GM12878 (cell line): Measurements from ENCODE around the gene C15orf40. TPM values are rescaled to one million over a fixed set of nuclear protein-coding genes. Genes with fewer than 3 reads are reported as not detected.

Experiments used
- ATAC-seq: fragments of 200-7000 bp; cut with Tn5 transposase; 3 replicates; pipeline ENCODE4 v1.9.1; 2020; ENCODE audit warnings: mild to moderate bottlenecking, moderate library complexity
- BruUV-seq: library from RNA; stranded (reverse); fragments of 400-500 nt; replicated peaks from 2 replicates; lab custom pipeline; 2021; lab: Mats Ljungman, UMichigan
- CTCF ChIA-PET: fragments of 300-600 bp; sonication (Branson Sonifier 250); formaldehyde crosslinking; extraction: SDS; loops from one replicate; lab custom pipeline; 2021; ENCODE audit warnings: inconsistent platforms; lab: Yijun Ruan, JAX
- POLR2A ChIA-PET: fragments of 350-600 bp; formaldehyde crosslinking; extraction: SDS; loops from one replicate; lab custom pipeline; 2021; ENCODE audit warnings: inconsistent platforms; lab: Charles Lee
- RAD21 ChIA-PET: fragments of 300-600 bp; sonication (Branson Sonifier 250); formaldehyde crosslinking; loops from one replicate; lab custom pipeline; 2023; ENCODE audit warnings: antibody characterized with exemption; ENCODE audit not compliant: unreplicated experiment; lab: Charles Lee
- SMC1A ChIA-PET: fragments of 300-600 bp; sonication (Branson Sonifier 250); formaldehyde crosslinking; loops from one replicate; lab custom pipeline; 2023; ENCODE audit not compliant: unreplicated experiment, uncharacterized antibody; lab: Charles Lee
- DNase-seq: peaks from one replicate; pipeline ENCODE4 v3.0.0-alpha.2; 2011; ENCODE audit warnings: low read depth, low spot score
- FAIRE-seq: peaks from 3 replicates; lab custom pipeline; 2011; peaks lifted over from hg19 to GRCh38; lab: Jason Lieb, UNC
- H2AFZ ChIP-seq: 2 replicates; pipeline ENCODE4 v1.6.0; 2011; ENCODE audit warnings: low read depth, low read length, control low read depth; ENCODE audit not compliant: control insufficient read depth
- H3K27ac ChIP-seq: 2 replicates; pipeline ENCODE4 v1.5.1; 2011; ENCODE audit warnings: control low read depth; ENCODE audit not compliant: control insufficient read depth, insufficient read depth
- H3K27me3 ChIP-seq, 2 experiments: replicated peaks in 1 of 2; 2 replicates each; pipeline versions ENCODE4 v1.6.0 to v1.6.1; 2011; ENCODE audit warnings: low read length in 1 of 2; ENCODE audit not compliant: control insufficient read depth in 2 of 2, insufficient read depth in 2 of 2
- H3K36me3 ChIP-seq, 2 experiments: 2 replicates each; pipeline ENCODE4 v1.5.1; 2011; ENCODE audit warnings: low read length in 1 of 2; ENCODE audit not compliant: control insufficient read depth in 2 of 2, insufficient read depth in 2 of 2
- H3K4me1 ChIP-seq: 2 replicates; pipeline ENCODE4 v1.6.1; 2011; ENCODE audit warnings: mild to moderate bottlenecking, low read length, moderate library complexity, mixed read lengths; ENCODE audit not compliant: control insufficient read depth, insufficient read depth
- H3K4me2 ChIP-seq: 2 replicates; pipeline ENCODE4 v1.6.0; 2011; ENCODE audit warnings: control low read depth; ENCODE audit not compliant: control insufficient read depth, insufficient read depth
- H3K4me3 ChIP-seq: fragments of 200-600 bp; sonication (generic); 2 replicates; pipeline ENCODE4 v1.5.1; 2016
- H3K79me2 ChIP-seq: 2 replicates; pipeline ENCODE4 v1.6.0; 2011; ENCODE audit warnings: low read length; ENCODE audit not compliant: control insufficient read depth, insufficient read depth
- H3K9ac ChIP-seq: 2 replicates; pipeline ENCODE4 v1.8.0; 2011; ENCODE audit warnings: low read length, control low read depth, mixed read lengths; ENCODE audit not compliant: control insufficient read depth, insufficient read depth
- H3K9me3 ChIP-seq: replicated peaks from 3 replicates; pipeline ENCODE4 v1.5.1; 2011; ENCODE audit warnings: mild to moderate bottlenecking, low read length; ENCODE audit not compliant: control insufficient read depth, insufficient read depth
- H4K20me1 ChIP-seq: 2 replicates; pipeline ENCODE4 v1.6.0; 2011; ENCODE audit not compliant: control insufficient read depth, insufficient read depth
- BACH1 ChIP-seq: fragments of 450-650 bp; IDR thresholded peaks from 2 replicates; pipeline ENCODE4 v1.6.1; 2017; ENCODE audit warnings: mild to moderate bottlenecking, borderline replicate concordance
- CEBPZ ChIP-seq: fragments of 150-350 bp; IDR thresholded peaks from 2 replicates; pipeline ENCODE4 v1.6.1; 2016; ENCODE audit warnings: low read depth, low read length
- CREM ChIP-seq: IDR thresholded peaks from 2 replicates; pipeline ENCODE4 v1.6.1; 2014; ENCODE audit warnings: antibody characterized with exemption, low read depth
- KAT2A ChIP-seq: conservative IDR thresholded peaks from 2 replicates; pipeline ENCODE4 v1.6.1; 2011; ENCODE audit warnings: low read depth, low read length; ENCODE audit not compliant: control insufficient read depth
- NKRF ChIP-seq: fragments of 450-650 bp; conservative IDR thresholded peaks from 2 replicates; pipeline ENCODE4 v1.6.1; 2017; ENCODE audit warnings: mild to moderate bottlenecking, moderate library complexity
- POLR2A ChIP-seq: IDR thresholded peaks from 2 replicates; pipeline ENCODE4 v1.6.1; 2011; ENCODE audit warnings: low read depth, mild to moderate bottlenecking, low read length
- ZNF207 ChIP-seq: fragments of 450-650 bp; IDR thresholded peaks from 2 replicates; pipeline ENCODE4 v1.6.1; 2014; ENCODE audit warnings: antibody characterized with exemption, mild to moderate bottlenecking, borderline replicate concordance
- ZNF622 ChIP-seq: fragments of 450-650 bp; IDR thresholded peaks from 2 replicates; pipeline ENCODE4 v1.6.1; 2017; ENCODE audit warnings: mild to moderate bottlenecking, inconsistent platforms
- WGBS: methylation state at CpG from one replicate; pipeline ENCODE4 v1.1.6; 2016; ENCODE audit warnings: low lambda C conversion rate; ENCODE audit not compliant: insufficient replicate concordance, insufficient coverage; ENCODE audit errors: missing lambda C conversion rate; 5-methylcytosine and 5-hydroxymethylcytosine counted together
- in situ Hi-C: fragments of 300-500 bp; cut with MboI; formaldehyde crosslinking; loops from 9 replicates; pipeline ENCODE4 v1.14.3; 2018; ENCODE audit warnings: mixed read lengths
- intact Hi-C: fragments of 100-400 bp; cut with micrococcal nuclease; formaldehyde crosslinking; loops from one replicate; pipeline ENCODE4 v1.14.2; 2022; ENCODE audit not compliant: unreplicated experiment
- polyA plus RNA-seq, 11 experiments: library from polyadenylated mRNA; depleted of rRNA in 4 of 11; unstranded in 6 of 11; stranded (reverse) in 5 of 11; fragments of >200 nt; fragmentation: Nextera tagmentation in 4 of 11; fragmentation: Illumina TruSeq in 1 of 11; extraction: Ambion mirVana in 4 of 11; extraction: Trizol in 1 of 11; gene quantifications; 1 replicate in 1 of 11; 2 replicates in 10 of 11; pipeline versions ENCODE4 v1.2.1 to v1.2.3, GENCODE V29; 2011 to 2016; ENCODE audit warnings: inconsistent platforms in 2 of 11, missing spikeins in 2 of 11, low read depth in 1 of 11
- total RNA-seq, 4 experiments: library from RNA; depleted of rRNA in 3 of 4; stranded (reverse); fragments of >200 nt in 3 of 4; fragmentation: Illumina TruSeq in 1 of 4; extraction: Trizol in 1 of 4; gene quantifications; 2 replicates each; pipeline versions ENCODE4 v1.2.1 to v1.2.3, GENCODE V29; 2013 to 2021
- TF ChIP-seq, protein P1 (sequence below): IDR thresholded peaks from 2 replicates; pipeline ENCODE4 v1.6.1; 2011; ENCODE audit warnings: low read depth, mild to moderate bottlenecking, low read length, moderate library complexity, borderline replicate concordance; ENCODE audit errors: extremely low read depth

Gene C15orf40
- total and polyA plus RNA-seq, 10 of the 15 experiments (the other 5 are each of a cell fraction or from before 2014, with no cell fraction given) = 21.3 to 70.0 (median 31.8) TPM

DNA sequence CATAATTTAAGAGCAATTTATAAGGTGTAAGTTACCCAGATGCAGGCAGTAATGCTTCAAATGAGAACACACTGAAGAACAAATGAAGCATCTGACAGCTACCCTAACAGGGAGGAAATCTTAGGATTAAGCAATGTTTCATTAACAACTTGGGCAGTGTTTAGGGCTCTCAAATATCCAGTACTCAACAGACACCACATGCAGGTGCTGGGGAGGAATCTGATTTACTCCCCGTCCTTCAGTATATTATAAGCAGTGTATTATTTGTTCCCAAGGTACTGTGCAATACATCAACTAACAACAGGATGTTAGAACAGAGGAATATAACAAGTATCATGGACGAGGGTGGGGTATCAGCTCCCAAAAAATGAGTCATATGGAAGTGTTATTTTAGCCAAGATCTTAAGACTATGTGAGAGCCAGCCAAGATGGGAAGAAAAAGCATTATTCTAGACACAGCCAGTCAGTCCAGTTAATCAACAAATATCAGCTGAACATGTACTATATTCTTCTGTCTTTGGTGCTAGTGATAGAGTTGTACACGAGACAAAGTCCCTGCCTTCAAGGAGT lies 35.2 kb upstream of the C15orf40 start (continued):
- TF ChIP-seq NKRF (no peak), POLR2A (no peak)
- TF ChIP-seq, all 136 proteins: peak for 0

GRCh38 chr15:83044156-83044555 lies 32.7 kb upstream of the C15orf40 start:
- SMC1A ChIA-PET = interaction anchor here (0.5 kb wide), 1 partner anchor 32 kb away, joined by 3 read pairs; no protein-coding TSS in a partner anchor
- Histone ChIP-seq H3K9me3 (no peaks in the 10 kb centered on the region), H3K4me2 (no peak overlapping the region), H3K4me3 (no peak overlapping the region), H4K20me1 (no peaks in the 10 kb centered on the region), H3K36me3 (peaks cover 14 to 46% of the 10 kb centered on the region in 2 experiments), H3K4me1 (no peaks in the 10 kb centered on the region), H3K27me3 (no peaks in the 10 kb centered on the region), H3K79me2 (peaks cover 4% of the 10 kb centered on the region), H2AFZ (no peak overlapping the region), H3K27ac (no peak overlapping the region), H3K9ac (no peak overlapping the region)
- no peak for ATAC-seq
- POLR2A ChIA-PET = interaction anchor here (1.3 kb wide), 1 partner anchor 13 kb away, joined by 3 read pairs; no protein-coding TSS in a partner anchor
- in situ Hi-C loops (no loop called here), intact Hi-C loops (no loop called here)
- WGBS = 97% methylated on average over 11 of the region's 12 CpGs
- no peak for FAIRE-seq
- no peak for DNase-seq
- TF ChIP-seq BACH1 = no peak
- TF ChIP-seq, protein P1, sequence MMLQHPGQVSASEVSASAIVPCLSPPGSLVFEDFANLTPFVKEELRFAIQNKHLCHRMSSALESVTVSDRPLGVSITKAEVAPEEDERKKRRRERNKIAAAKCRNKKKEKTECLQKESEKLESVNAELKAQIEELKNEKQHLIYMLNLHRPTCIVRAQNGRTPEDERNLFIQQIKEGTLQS = no peak
- TF ChIP-seq CEBPZ = no peak
- no peak for TF ChIP-seq CREM
- TF ChIP-seq KAT2A = no peak
- no peak for TF ChIP-seq ZNF622
- no peak for TF ChIP-seq ZNF207
- no TSS peak for BruUV-seq
- CTCF ChIA-PET = interaction anchor here (0.9 to 1.2 kb wide), 2 partner anchors 10 to 19 kb away, joined by 3 read pairs; no protein-coding TSS in a partner anchor
- RAD21 ChIA-PET = no interaction called here
